A549 (cell line): ENCODE measurements around the gene PCARE. TPM values are rescaled to one million over a fixed set of nuclear protein-coding genes. Genes with fewer than 3 reads are reported as not detected.

Experiments
- ATAC-seq, 2 experiments: fragments of 200-7000 bp in 1 of 2; fragments of >200 bp in 1 of 2; cut with Nextera tagmentation in 1 of 2; cut with Tn5 transposase in 1 of 2; 3 replicates each; pipeline versions ENCODE4 v1.8.0 to v1.9.1; 2018 to 2020; ENCODE audit warnings: mild to moderate bottlenecking in 1 of 2, moderate library complexity in 1 of 2
- CTCF ChIA-PET: fragments of 300-600 bp; sonication (Branson Sonifier 250); formaldehyde crosslinking; extraction: SDS; loops from one replicate; lab custom pipeline; 2021; ENCODE audit warnings: antibody characterized with exemption, inconsistent platforms; lab: Yijun Ruan, JAX
- POLR2A ChIA-PET: fragments of 350-600 bp; formaldehyde crosslinking; extraction: SDS; loops from one replicate; lab custom pipeline; 2021; ENCODE audit warnings: antibody characterized with exemption, inconsistent platforms; lab: Yijun Ruan, JAX
- DNase-seq, 2 experiments: peaks; one replicate each; pipeline versions ENCODE4 v3.0.0 to v3.0.0-alpha.2; 2011 to 2016; ENCODE audit warnings: low read depth in 1 of 2, low spot score in 1 of 2
- FAIRE-seq: peaks from 2 replicates; lab custom pipeline; 2011; peaks lifted over from hg19 to GRCh38; lab: Jason Lieb, UNC
- H3K27ac ChIP-seq, 2 experiments: fragments of >200 bp; sonication (Bioruptor Twin); formaldehyde crosslinking; 3 replicates each; pipeline ENCODE4 v1.5.1; 2016 to 2017
- H3K4me1 ChIP-seq: fragments of >200 bp; sonication (Bioruptor Twin); formaldehyde crosslinking; 3 replicates; pipeline ENCODE4 v1.6.1; 2016
- H3K4me2 ChIP-seq: fragments of >200 bp; sonication (Bioruptor Twin); formaldehyde crosslinking; 3 replicates; pipeline ENCODE4 v1.6.1; 2016
- H3K4me3 ChIP-seq: fragments of >200 bp; sonication (Bioruptor Twin); formaldehyde crosslinking; 3 replicates; pipeline ENCODE4 v1.5.1; 2016
- H3K9me3 ChIP-seq: fragments of >200 bp; sonication (Bioruptor Twin); formaldehyde crosslinking; 3 replicates; pipeline ENCODE4 v1.6.1; 2016
- BCL3 ChIP-seq: fragments of >200 bp; sonication (Bioruptor Twin); formaldehyde crosslinking; IDR thresholded peaks from 3 replicates; pipeline ENCODE4 v1.6.1; 2016
- BHLHE40 ChIP-seq: IDR thresholded peaks from 2 replicates; pipeline ENCODE4 v1.6.1; 2012; ENCODE audit warnings: low read depth, low read length, inconsistent platforms
- CBX2 ChIP-seq: fragments of 200-600 bp; sonication (generic); IDR thresholded peaks from 2 replicates; pipeline ENCODE4 v1.6.1; 2016; ENCODE audit warnings: low read depth, mild to moderate bottlenecking, borderline replicate concordance
- CTCF ChIP-seq: fragments of >200 bp; sonication (Bioruptor Twin); formaldehyde crosslinking; IDR thresholded peaks from 3 replicates; pipeline ENCODE4 v1.5.1; 2016
- EP300 ChIP-seq, 2 experiments: fragments of >200 bp; sonication (Bioruptor Twin); formaldehyde crosslinking; IDR thresholded peaks; 2 replicates in 1 of 2; 3 replicates in 1 of 2; pipeline ENCODE4 v1.6.1; 2016 to 2017
- FOXS1 ChIP-seq: fragments of 250-450 bp; sonication (Bioruptor Pico); IDR thresholded peaks from 2 replicates; pipeline ENCODE4 v1.5.0; 2020; ENCODE audit warnings: mild to moderate bottlenecking, moderate library complexity
- GATA3 ChIP-seq: IDR thresholded peaks from 2 replicates; pipeline ENCODE4 v1.6.1; 2012; ENCODE audit warnings: borderline replicate concordance
- HMGXB4 ChIP-seq: fragments of 250-450 bp; sonication (Bioruptor Pico); IDR thresholded peaks from 2 replicates; pipeline ENCODE4 v1.5.0; 2021; ENCODE audit warnings: mild to moderate bottlenecking, moderate library complexity, borderline replicate concordance
- HOXB5 ChIP-seq: fragments of 250-450 bp; sonication (Bioruptor Pico); IDR thresholded peaks from 2 replicates; pipeline ENCODE4 v1.5.0; 2020; ENCODE audit warnings: mild to moderate bottlenecking, moderate library complexity
- JUNB ChIP-seq: fragments of >200 bp; sonication (Bioruptor Twin); formaldehyde crosslinking; IDR thresholded peaks from 2 replicates; pipeline ENCODE4 v1.6.1; 2016
- POLR2AphosphoS2 ChIP-seq: conservative IDR thresholded peaks from 2 replicates; pipeline ENCODE4 v1.6.1; 2012; ENCODE audit warnings: low read length, improper control_type of control experiment, inconsistent platforms
- SMC3 ChIP-seq: fragments of >200 bp; sonication (Bioruptor Twin); formaldehyde crosslinking; IDR thresholded peaks from 3 replicates; pipeline ENCODE4 v1.6.1; 2018; ENCODE audit warnings: inconsistent platforms
- ZC3H11A ChIP-seq: fragments of 450-650 bp; IDR thresholded peaks from 2 replicates; pipeline ENCODE4 v1.6.1; 2014; ENCODE audit warnings: antibody characterized with exemption, mild to moderate bottlenecking
- WGBS: methylation state at CpG from one replicate; pipeline ENCODE4 v1.1.6; 2017; ENCODE audit errors: missing lambda C conversion rate; 5-methylcytosine and 5-hydroxymethylcytosine counted together
- polyA plus RNA-seq, 4 experiments: library from polyadenylated mRNA; depleted of rRNA in 3 of 4; stranded (reverse); fragments of >200 nt; fragmentation: RNase III in 1 of 4; extraction: RNeasy Plus Mini Kit Qiagen cat#74134 plus additional on column Dnase treatment in 1 of 4; gene quantifications; 2 replicates in 3 of 4; 3 replicates in 1 of 4; pipeline ENCODE4 v1.2.3, GENCODE V29; 2011 to 2017

The PCARE gene
- polyA plus RNA-seq, 2 of the 4 experiments (the other 2 are of a cell fraction), result not detected

- TF ChIP-seq BCL3, result no peak
- TF ChIP-seq CBX2, result no peak
- TF ChIP-seq FOXS1 (CRISPR knock-in tag), result no peak
- TF ChIP-seq ZC3H11A, result no peak
Measured at GRCh38 chr2:29062371-29062770, 12.0 kb downstream of the PCARE start (continued).

GRCh38 chr2:29061616-29062015 lies 12.7 kb downstream of the PCARE start:
- H3K9me3 ChIP-seq, result no peaks in the 10 kb centered on the region
- H3K27ac ChIP-seq, result no peak overlapping the region
- DNase-seq, result no peak
- no peaks in the 10 kb centered on the region for H3K4me1 ChIP-seq
- no peak for ATAC-seq
- CTCF ChIA-PET, result interaction anchor here (1.0 to 2.7 kb wide), 3 partner anchors 8 to 103 kb away, joined by 4 to 19 read pairs (median 4); no protein-coding TSS in a partner anchor
- H3K4me2 ChIP-seq, result no peak overlapping the region
- POLR2A ChIA-PET, result no interaction called here
- FAIRE-seq, result no peak
- TF ChIP-seq POLR2AphosphoS2 (no peak), SMC3 (no peak), GATA3 (no peak)
- H3K4me3 ChIP-seq, result no peak overlapping the region
- 81% methylated on average over 3 of the region's 3 CpGs for WGBS

- 68% methylated on average over 6 of the region's 6 CpGs for WGBS
- FAIRE-seq (no peak), ATAC-seq (no peak), DNase-seq (no peak)
- ChIA-PET POLR2A (no interaction called here), CTCF (interaction anchor here (1.1 kb wide), 1 partner anchor 102 kb away, joined by 4 read pairs; no protein-coding TSS in a partner anchor)
- no peak overlapping the region for H3K4me2 ChIP-seq
- TF ChIP-seq HOXB5 (CRISPR knock-in tag), result no peak
- no peak for TF ChIP-seq JUNB
- TF ChIP-seq EP300 (IDR thresholded peaks at IDR 0.05), result no peak
- no peak for TF ChIP-seq HMGXB4 (CRISPR knock-in tag)
- no peak for TF ChIP-seq BHLHE40
- no peaks in the 10 kb centered on the region for H3K9me3 ChIP-seq
- H3K27ac ChIP-seq, result no peak overlapping the region
- no peak overlapping the region for H3K4me3 ChIP-seq
- H3K4me1 ChIP-seq, result no peaks in the 10 kb centered on the region
Measured at GRCh38 chr2:29061176-29061575, 13.1 kb downstream of the PCARE start.

- no peak overlapping the region for H3K27ac ChIP-seq
- DNase-seq, result no peak
- ChIA-PET CTCF (no interaction called here), POLR2A (no interaction called here)
- 76% methylated on average over 9 of the region's 9 CpGs for WGBS
- H3K4me2 ChIP-seq, result no peak overlapping the region
- no peak for FAIRE-seq
- H3K9me3 ChIP-seq, result no peaks in the 10 kb centered on the region
- TF ChIP-seq CTCF, result no peak
- no peak for TF ChIP-seq FOXS1 (CRISPR knock-in tag)
- TF ChIP-seq HOXB5 (CRISPR knock-in tag), result no peak
- no peak for TF ChIP-seq BCL3
- ATAC-seq, result no peak
- H3K4me1 ChIP-seq, result no peaks in the 10 kb centered on the region
- H3K4me3 ChIP-seq, result no peak overlapping the region
Measured at GRCh38 chr2:29060441-29060840, 13.9 kb downstream of the PCARE start.
